B cell (primary cell): ENCODE measurements around the gene ALOXE3. TPM values are rescaled to one million over a fixed set of nuclear protein-coding genes. Genes with fewer than 3 reads are reported as not detected.

Experiments used
- ATAC-seq: fragments of 200-7000 bp; cut with Tn5 transposase; one replicate; pipeline ENCODE4 v1.10.0; 2021; ENCODE audit warnings: low read depth, mild to moderate bottlenecking, moderate number of reproducible peaks, moderate library complexity
- CTCF ChIA-PET: fragments of 350-600 bp; sonication (Branson Sonifier 250); formaldehyde crosslinking; loops from one replicate; lab custom pipeline; 2021; ENCODE audit warnings: antibody characterized with exemption, inconsistent platforms; lab: Charles Lee
- POLR2A ChIA-PET: fragments of 350-600 bp; sonication (Branson Sonifier 250); formaldehyde crosslinking; loops from one replicate; lab custom pipeline; 2021; ENCODE audit warnings: antibody characterized with exemption; lab: Charles Lee
- DNase-seq: peaks from one replicate; pipeline ENCODE4 v3.0.0; 2013
- H2AFZ ChIP-seq: 2 replicates; pipeline ENCODE4 v1.6.1; 2012; ENCODE audit warnings: mild to moderate bottlenecking, low read depth, low read length; ENCODE audit not compliant: insufficient read depth, poor library complexity, severe bottlenecking
- H3K27ac ChIP-seq, 2 donors: 1 replicate in 1 of 2; 2 replicates in 1 of 2; pipeline ENCODE4 v1.5.1; 2012 to 2013; ENCODE audit warnings: low read length in 2 of 2, mild to moderate bottlenecking in 2 of 2, moderate library complexity in 1 of 2
- H3K27me3 ChIP-seq, 4 experiments: fragments of 200-600 bp in 1 of 4; sonication (generic) in 1 of 4; replicated peaks in 1 of 4; 1 replicate in 2 of 4; 2 replicates in 2 of 4; pipeline versions ENCODE4 v1.6.1 to v1.7.0; 2013 to 2016; ENCODE audit warnings: low read length in 3 of 4, mild to moderate bottlenecking in 2 of 4, mixed read lengths in 1 of 4, moderate library complexity in 1 of 4; ENCODE audit not compliant: insufficient read depth in 4 of 4, control insufficient read depth in 3 of 4; ENCODE audit errors: control extremely low read depth in 1 of 4
- H3K36me3 ChIP-seq, 2 experiments: replicated peaks in 1 of 2; 1 replicate in 1 of 2; 2 replicates in 1 of 2; pipeline versions ENCODE4 v1.6.1 to v1.7.1; 2013; ENCODE audit warnings: low read length in 1 of 2; ENCODE audit not compliant: insufficient read depth in 2 of 2, control insufficient read depth in 1 of 2; ENCODE audit errors: control extremely low read depth in 1 of 2, extremely low read depth in 1 of 2
- H3K4me1 ChIP-seq, 2 donors: fragments of 200-600 bp in 1 of 2; sonication (generic) in 1 of 2; 1 replicate in 1 of 2; 2 replicates in 1 of 2; pipeline versions ENCODE4 v1.5.1 to v1.6.1; 2013 to 2017; ENCODE audit warnings: low read length in 2 of 2; ENCODE audit not compliant: control insufficient read depth in 2 of 2, insufficient read depth in 2 of 2
- H3K4me2 ChIP-seq: replicated peaks from 2 replicates; pipeline ENCODE3; 2012; ENCODE audit warnings: mild to moderate bottlenecking, low read depth, low read length; ENCODE audit not compliant: poor library complexity, severe bottlenecking
- H3K4me3 ChIP-seq, 5 experiments: fragments of 200-600 bp in 1 of 5; sonication (generic) in 1 of 5; 1 replicate in 3 of 5; 2 replicates in 2 of 5; pipeline versions ENCODE4 v1.5.1 to v1.7.0; 2011 to 2016; ENCODE audit warnings: low read length in 4 of 5, mild to moderate bottlenecking in 4 of 5, low read depth in 2 of 5, control low read depth in 1 of 5, moderate library complexity in 1 of 5; ENCODE audit not compliant: insufficient read depth in 1 of 5; ENCODE audit errors: control extremely low read depth in 1 of 5, extremely low read depth in 1 of 5
- H3K79me2 ChIP-seq: fragments of 200-600 bp; sonication (generic); one replicate; pipeline ENCODE4 v1.6.0; 2016; ENCODE audit warnings: low read length; ENCODE audit not compliant: control insufficient read depth, insufficient read depth
- H3K9ac ChIP-seq: fragments of 200-600 bp; sonication (generic); 2 replicates; pipeline ENCODE4 v1.6.1; 2017; ENCODE audit warnings: mild to moderate bottlenecking, low read length, moderate library complexity
- H3K9me3 ChIP-seq, 3 donors: one replicate each; pipeline versions ENCODE4 v1.6.1 to v1.7.1; 2013; ENCODE audit warnings: low read length in 2 of 3; ENCODE audit not compliant: control insufficient read depth in 2 of 3, insufficient read depth in 1 of 3; ENCODE audit errors: control extremely low read depth in 1 of 3
- H4K20me1 ChIP-seq: 2 replicates; pipeline ENCODE4 v1.6.0; 2012; ENCODE audit warnings: mild to moderate bottlenecking, low read length; ENCODE audit not compliant: insufficient read depth, control insufficient read depth, poor library complexity, severe bottlenecking
- H3K27ac Mint-ChIP-seq: one replicate; pipeline ENCODE4 v1.8.0; 2021; ENCODE audit warnings: mixed read lengths
- H3K27me3 Mint-ChIP-seq: one replicate; pipeline ENCODE4 v1.8.0; 2021; ENCODE audit warnings: mixed read lengths
- H3K4me1 Mint-ChIP-seq: one replicate; pipeline ENCODE4 v1.8.0; 2021; ENCODE audit warnings: mixed read lengths
- H3K4me3 Mint-ChIP-seq: one replicate; pipeline ENCODE4 v1.8.0; 2021; ENCODE audit warnings: mixed read lengths
- H3K9me3 Mint-ChIP-seq: one replicate; pipeline ENCODE4 v1.8.0; 2022; ENCODE audit warnings: mixed read lengths; ENCODE audit not compliant: insufficient read depth
- CTCF ChIP-seq: fragments of 200-600 bp; IDR thresholded peaks from one replicate; pipeline ENCODE4 v1.8.0; 2022; ENCODE audit warnings: antibody characterized with exemption, mild to moderate bottlenecking
- EZH2 ChIP-seq: IDR thresholded peaks from 2 replicates; pipeline ENCODE4 v1.6.1; 2012; ENCODE audit warnings: borderline replicate concordance, low read depth, mild to moderate bottlenecking, moderate library complexity, low read length; ENCODE audit not compliant: insufficient read depth, poor library complexity, severe bottlenecking
- WGBS: methylation state at CpG from one replicate; pipeline ENCODE4 v1.1.5; 2013; ENCODE audit warnings: missing lambda C conversion rate; ENCODE audit not compliant: insufficient coverage; 5-methylcytosine and 5-hydroxymethylcytosine counted together
- intact Hi-C: fragments of 100-400 bp; cut with micrococcal nuclease; formaldehyde crosslinking; loops from one replicate; pipeline ENCODE4 v1.10.0; 2022
- polyA plus RNA-seq: library from polyadenylated mRNA; depleted of rRNA; stranded (reverse); fragments of >200 nt; gene quantifications from 2 replicates; pipeline ENCODE4 v1.2.3, GENCODE V29; 2012
- total RNA-seq, 2 donors: library from RNA; stranded (reverse); fragments of 120-200 nt in 1 of 2; gene quantifications; 1 replicate in 1 of 2; 2 replicates in 1 of 2; pipeline versions ENCODE4 v1.2.3 to v1.2.4, GENCODE V29; 2013 to 2022

ALOXE3 gene
- total and polyA plus RNA-seq, 2 donors (not counting 1 experiment from before 2014, with no cell fraction given): 0.04 TPM; not detected in 1

GRCh38 chr17:8167526-8167925 lies 49.2 kb upstream of the ALOXE3 start:
- H2AFZ ChIP-seq: no peak overlapping the region
- H3K27me3 Mint-ChIP-seq: no peaks in the 10 kb centered on the region
- intact Hi-C loops: no loop called here
- peaks cover under 1% of the 10 kb centered on the region for H4K20me1 ChIP-seq
- H3K36me3 ChIP-seq: no peaks in the 10 kb centered on the region
- CTCF ChIA-PET: interaction anchor here (1.2 to 2.0 kb wide), 3 partner anchors 9 to 48 kb away, joined by 3 to 7 read pairs (median 5); no protein-coding TSS in a partner anchor
- peaks cover 7% of the 10 kb centered on the region for H3K79me2 ChIP-seq
- no peak overlapping the region for H3K27ac ChIP-seq
- H3K27me3 ChIP-seq: no peaks in the 10 kb centered on the region
- TF ChIP-seq EZH2 (no peak), CTCF (no peak)
- H3K27ac Mint-ChIP-seq: no peak overlapping the region
- ATAC-seq: no peak
- DNase-seq: no peak
- WGBS: 100% methylated on average over 3 of the region's 3 CpGs
- H3K4me3 Mint-ChIP-seq: no peak overlapping the region
- no peaks in the 10 kb centered on the region for H3K9me3 ChIP-seq
- H3K9ac ChIP-seq: no peak overlapping the region
- peaks cover 17 to 26% of the 10 kb centered on the region in 2 donors for H3K4me1 ChIP-seq
- H3K4me1 Mint-ChIP-seq: peaks cover 27% of the 10 kb centered on the region
- no peak overlapping the region for H3K4me2 ChIP-seq
- POLR2A ChIA-PET: interaction anchor here (0.6 kb wide), 1 partner anchor 79 kb away, joined by 9 read pairs; no protein-coding TSS in a partner anchor
- no peak overlapping the region for H3K4me3 ChIP-seq
- no peaks in the 10 kb centered on the region for H3K9me3 Mint-ChIP-seq

GRCh38 chr17:8166731-8167130 lies 48.4 kb upstream of the ALOXE3 start:
- H3K4me2 ChIP-seq: no peak overlapping the region
- H3K36me3 ChIP-seq: peaks cover 0 to under 1% of the 10 kb centered on the region in 2 experiments
- CTCF ChIA-PET: interaction anchor here (2.0 kb wide), 1 partner anchor 8 kb away, joined by 7 read pairs; no protein-coding TSS in a partner anchor
- H3K79me2 ChIP-seq: peaks cover 14% of the 10 kb centered on the region
- intact Hi-C loops: no loop called here
- Mint-ChIP-seq H3K27me3 (no peaks in the 10 kb centered on the region), H3K27ac (no peak overlapping the region), H3K9me3 (no peaks in the 10 kb centered on the region), H3K4me1 (peaks cover 25% of the 10 kb centered on the region), H3K4me3 (no peak overlapping the region)
- no peak overlapping the region for H3K4me3 ChIP-seq
- 97% methylated on average over 4 of the region's 6 CpGs for WGBS
- no peak overlapping the region for H3K27ac ChIP-seq
- POLR2A ChIA-PET: no interaction called here
- ATAC-seq (no peak), DNase-seq (no peak)
- H3K4me1 ChIP-seq: peaks cover 21 to 27% of the 10 kb centered on the region in 2 donors
- H3K27me3 ChIP-seq: no peaks in the 10 kb centered on the region
- no peak overlapping the region for H3K9ac ChIP-seq
- H3K9me3 ChIP-seq: no peaks in the 10 kb centered on the region
- no peak overlapping the region for H2AFZ ChIP-seq
- peaks cover 4% of the 10 kb centered on the region for H4K20me1 ChIP-seq
- TF ChIP-seq CTCF: no peak
